GM18873 (cell line): ENCODE measurements around the gene NEMF.
"Not testable (repeated sequence)": the region's sequence is repeated elsewhere in the genome, so short reads cannot be mapped to it uniquely, and the experiment has no call there.

Experiments
- ATAC-seq: cut with Tn5 transposase; IDR thresholded peaks from one replicate; pipeline ENCODE4 v1.9.1; 2021; ENCODE audit warnings: mild to moderate bottlenecking, moderate library complexity, moderate number of reproducible peaks; ENCODE audit not compliant: unreplicated experiment, low FRiP score

NEMF gene

DNA sequence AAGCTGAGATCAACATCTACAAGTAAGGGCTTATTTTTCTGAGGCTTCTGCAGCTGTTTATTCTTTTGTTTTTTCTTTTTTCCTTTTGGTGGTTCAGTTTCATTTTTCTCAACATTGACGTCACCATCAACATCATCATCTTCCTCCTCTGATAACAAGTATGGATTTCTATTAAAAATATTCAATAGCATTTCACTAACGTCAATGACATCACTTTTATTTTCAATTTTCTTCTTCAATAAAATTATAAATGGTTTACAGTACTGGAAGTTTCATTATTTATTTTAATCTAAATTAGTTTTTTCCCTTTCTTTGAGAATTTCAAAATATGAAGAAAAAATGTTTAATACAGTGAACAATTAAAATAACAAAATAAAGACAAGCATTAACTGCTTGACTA lies 23.9 kb downstream of the NEMF start:
- no peak for ATAC-seq

DNA sequence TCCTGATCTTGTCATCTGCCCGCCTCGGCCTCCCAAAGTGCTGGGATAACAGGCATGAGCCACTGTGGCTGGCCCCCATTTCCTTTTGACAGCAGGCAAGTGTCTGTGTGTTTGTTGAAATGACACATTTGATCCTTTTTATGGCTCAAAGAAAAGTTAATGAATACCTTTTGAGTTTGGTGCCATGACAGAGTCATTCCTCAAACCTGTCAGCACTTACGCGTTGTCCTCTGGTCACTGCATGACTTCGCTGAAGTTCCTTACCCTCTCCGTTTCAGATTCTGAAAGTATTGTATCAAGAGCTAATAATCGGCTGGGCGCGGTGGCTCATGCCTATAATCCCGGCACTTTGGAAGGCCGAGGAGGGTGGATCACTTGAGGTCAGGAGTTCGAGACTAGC lies 32.4 kb downstream of the NEMF start:
- ATAC-seq, result no peak

DNA sequence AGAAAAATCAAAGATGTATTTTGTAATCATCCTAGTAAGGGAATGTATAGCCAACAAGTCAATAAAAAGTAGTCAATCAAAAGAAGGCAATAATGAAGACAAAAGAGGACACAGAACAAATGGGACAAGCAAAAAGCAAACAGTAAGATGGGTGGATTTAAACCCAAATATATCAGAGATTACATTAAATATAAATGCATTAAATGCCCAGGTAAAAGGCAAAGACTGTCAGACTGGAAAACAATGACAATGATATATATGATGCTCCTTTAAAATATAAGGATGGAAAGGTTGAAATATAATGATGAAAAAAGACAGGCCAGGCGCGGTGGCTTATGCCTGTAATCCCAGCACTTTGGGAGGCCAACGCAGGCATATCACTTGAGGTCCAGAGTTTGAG lies 35.7 kb downstream of the NEMF start:
- ATAC-seq, result no peak

DNA sequence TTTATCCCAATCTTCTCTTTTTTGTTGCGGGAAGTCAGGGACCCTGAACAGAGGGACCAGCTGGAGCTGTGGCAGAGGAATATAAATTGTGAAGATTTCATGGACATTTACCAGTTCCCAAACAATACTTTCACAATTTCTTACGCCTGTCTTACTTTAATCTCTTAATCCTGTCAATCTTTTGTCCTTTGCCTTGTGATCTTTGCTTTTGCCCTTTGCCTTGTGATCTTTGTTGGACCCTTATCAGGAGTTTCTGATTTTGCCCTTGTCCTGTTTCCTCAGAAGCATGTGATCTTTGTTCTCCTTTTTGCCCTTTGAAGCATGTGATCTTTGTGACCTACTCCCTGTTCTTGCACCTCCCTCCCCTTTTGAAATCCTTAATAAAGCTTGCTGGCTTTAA lies 36.5 kb downstream of the NEMF start:
- ATAC-seq, result not testable (repeated sequence)

DNA sequence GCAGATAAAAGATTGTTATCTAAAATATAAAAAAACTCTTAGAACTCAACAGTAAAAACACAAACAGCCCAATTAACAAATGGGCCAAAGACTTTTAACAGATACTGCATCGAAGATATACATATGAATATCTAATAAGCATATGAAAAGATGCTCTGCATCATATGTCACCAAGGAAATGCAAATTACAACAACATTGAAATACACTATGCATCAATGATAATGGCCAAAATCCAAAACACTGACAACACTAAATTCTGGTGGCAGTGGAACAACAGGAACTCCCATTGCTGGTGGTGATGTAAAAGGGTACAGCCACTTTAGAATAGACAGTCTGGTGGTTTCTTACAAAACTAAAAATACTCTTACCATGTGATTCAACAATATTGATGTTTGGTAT lies 43.8 kb downstream of the NEMF start:
- ATAC-seq, result no peak

DNA sequence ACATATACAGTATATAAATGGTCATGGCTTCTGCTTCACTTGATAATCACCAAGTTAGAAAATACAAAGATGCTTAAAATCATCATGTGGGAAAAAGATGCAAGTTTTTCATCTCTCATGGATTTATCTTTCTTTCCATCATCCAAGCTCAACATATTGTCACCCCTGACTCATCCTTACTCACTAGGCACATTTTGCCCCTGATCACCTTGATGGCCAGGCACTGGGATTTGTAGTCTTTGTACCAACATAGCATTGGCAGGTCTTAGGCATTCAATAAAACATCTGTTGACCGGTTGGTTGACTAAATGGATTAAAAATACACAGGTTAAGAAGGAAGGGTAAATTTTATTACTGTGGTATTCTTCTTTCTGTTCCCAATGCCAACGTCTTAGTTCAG lies 56.6 kb downstream of the NEMF start:
- ATAC-seq, result no peak

DNA sequence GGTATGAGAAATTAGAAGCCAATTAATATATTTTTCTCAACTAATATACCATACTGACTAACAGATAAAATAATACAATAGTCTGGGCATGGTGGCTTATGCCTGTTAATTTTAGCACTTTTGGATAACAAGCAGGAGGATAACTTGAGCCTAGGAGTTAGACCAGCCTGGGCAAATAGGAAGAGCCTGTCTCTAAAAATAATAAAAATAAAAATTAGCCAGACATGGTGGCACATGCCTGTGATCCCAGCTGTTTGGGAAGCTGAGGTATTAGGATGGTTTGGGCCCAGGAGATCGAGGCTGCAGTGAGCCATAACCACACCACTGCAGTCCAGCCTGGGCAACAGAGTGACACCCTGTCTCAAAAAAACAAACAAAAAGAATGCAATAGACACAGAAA lies 60.0 kb downstream of the NEMF start:
- ATAC-seq, result no peak

DNA sequence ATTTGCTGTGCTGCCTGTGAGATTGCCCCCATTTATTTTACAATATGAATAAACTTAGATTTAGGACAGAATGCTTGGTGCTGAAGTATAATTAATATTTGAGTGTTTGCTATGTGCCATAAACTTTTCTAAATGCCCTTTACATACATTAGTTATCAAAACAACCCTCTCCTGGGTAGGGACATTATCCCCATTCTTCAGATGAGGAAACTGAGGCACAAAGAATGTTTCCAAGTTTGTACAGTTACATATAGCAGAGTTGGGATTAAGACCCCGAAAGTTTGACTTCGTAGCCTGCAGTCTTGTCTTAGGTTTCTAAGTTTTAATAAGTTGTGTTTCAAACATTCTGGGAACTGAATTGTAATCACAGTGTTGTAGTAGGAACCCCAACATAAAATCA lies 66.3 kb downstream of the NEMF start:
- ATAC-seq, result no peak

DNA sequence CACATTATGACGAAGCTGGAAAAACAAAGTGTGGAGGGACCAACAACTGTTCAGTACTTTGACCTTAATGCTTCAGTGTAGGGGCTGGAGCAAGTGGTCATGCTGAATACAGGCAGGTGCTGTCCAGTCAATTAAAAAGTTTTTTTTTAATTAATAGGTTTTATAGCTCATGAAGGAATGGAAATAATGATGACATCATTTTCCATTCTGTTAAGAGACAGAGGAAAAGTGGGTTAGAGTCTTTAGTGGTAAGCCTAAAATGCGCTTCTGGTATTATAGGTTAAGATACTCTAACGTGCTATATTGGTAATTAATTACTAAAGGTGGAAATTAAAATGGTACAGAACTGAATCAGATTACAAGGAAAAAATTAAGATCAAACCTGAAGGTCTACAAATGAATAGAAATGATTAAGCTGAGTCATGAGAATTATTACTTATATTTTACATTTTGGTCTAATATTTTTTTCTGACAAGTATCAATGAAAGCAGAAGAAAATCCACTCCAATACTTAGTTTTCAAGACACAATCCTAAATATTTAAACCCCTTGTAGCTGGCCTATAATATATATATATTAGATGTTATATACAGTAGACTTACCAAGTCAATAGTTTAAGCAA lies 69.1 kb downstream of the NEMF start:
- ATAC-seq, result no peak

DNA sequence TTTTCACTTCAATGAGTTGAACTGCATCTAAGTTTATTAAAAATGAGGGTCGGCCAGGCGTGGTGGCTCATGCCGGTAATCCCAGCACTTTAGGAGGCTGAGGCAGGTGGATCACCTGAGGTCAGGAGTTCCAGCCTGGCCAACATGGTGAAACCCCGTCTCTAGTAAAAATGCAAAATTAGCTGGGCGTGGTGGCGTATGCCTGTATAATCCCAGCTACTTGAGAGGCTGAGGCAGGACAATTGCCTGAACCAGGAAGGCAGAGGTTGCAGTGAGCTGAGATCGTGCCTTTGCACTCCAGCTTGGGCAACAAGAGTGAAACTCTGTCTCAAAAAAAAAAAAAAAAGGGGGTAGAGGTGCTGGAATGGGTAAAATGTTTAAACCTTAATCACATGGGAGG lies 71.5 kb downstream of the NEMF start:
- not testable (repeated sequence) for ATAC-seq

DNA sequence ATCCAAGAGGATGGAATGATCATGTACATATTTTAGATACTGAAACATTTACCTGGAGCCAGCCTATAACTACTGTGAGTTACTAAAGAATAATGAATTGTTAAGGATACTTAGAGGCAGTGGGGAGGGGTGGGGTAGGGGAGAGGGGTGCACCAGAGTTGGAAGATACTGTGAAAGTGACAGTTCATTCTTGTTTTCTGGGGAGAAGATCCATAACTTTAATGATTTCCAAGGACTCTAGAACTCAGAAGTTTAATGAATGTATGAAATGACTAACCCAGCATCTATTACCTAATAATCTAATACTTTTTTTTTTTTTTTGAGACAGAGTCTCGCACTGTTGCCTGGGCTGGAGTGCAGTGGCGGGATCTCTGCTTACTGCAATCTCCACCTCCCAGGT lies 74.2 kb downstream of the NEMF start:
- ATAC-seq, result no peak

DNA sequence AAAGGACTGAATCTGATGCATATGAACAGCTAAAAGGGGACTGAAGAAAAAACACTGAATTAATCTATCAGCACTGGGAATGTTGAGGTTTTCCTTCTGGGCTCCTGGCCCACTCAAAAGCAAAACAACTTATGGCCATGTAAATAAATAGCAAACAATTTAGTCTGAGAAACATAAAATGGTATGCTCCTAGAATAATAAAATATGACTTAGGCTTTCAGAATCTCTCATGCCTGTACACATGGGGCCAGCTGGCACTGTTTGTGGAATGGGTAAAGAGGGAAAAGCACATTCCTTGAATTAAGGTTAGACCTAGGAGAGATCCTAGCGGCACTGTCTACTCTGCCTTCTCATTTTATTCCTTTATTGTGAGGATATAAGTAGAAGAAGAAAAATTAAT lies 78.5 kb downstream of the NEMF start:
- ATAC-seq, result no peak

DNA sequence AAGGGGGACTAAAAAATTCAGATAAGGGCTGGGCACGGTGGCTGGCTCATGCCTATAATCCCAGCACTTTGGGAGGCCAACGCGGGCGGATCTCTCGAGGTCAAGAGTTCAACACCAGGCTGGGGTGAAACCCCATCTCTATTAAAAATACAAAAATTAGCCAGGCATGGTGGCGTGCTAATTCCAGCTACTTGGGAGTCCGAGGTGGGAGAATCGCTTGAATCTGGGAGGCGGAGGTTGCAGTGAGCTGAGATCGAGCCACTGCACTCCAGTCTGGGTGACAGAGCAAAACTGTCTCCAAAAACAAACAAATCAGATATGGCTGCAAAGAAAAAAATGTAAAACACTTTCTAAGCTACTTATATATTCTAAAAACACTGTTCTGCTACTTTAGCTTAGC lies 80.9 kb downstream of the NEMF start:
- not testable (repeated sequence) for ATAC-seq

DNA sequence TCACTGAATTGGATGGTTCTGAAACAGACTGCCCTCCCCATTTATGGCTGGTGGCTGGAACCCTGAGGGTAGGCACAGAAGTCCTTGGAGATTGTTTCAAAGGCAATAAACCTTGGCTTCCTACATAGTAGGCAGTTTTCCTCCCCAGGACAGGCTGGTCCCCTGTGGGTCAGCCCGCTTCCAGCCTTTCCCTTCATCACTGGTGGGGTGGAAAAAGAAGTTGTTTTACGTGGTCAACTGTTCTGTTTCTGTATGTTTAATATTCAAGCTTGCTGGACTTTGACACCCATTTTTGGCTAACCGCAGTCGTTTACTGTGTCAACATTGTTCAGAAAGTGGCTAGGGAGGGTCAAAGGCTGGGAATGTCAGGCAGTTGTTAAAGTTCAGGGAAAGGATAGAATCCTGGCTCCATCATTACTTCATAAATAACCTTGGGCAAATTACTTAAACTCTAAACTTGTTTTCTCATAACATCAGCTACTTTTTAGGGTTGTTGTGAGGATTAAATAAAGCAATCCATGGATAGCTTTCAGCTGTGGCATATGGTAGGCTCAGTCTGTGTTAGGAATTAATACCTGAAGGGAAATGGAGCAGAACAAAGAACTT lies 82.3 kb downstream of the NEMF start:
- no peak for ATAC-seq

DNA sequence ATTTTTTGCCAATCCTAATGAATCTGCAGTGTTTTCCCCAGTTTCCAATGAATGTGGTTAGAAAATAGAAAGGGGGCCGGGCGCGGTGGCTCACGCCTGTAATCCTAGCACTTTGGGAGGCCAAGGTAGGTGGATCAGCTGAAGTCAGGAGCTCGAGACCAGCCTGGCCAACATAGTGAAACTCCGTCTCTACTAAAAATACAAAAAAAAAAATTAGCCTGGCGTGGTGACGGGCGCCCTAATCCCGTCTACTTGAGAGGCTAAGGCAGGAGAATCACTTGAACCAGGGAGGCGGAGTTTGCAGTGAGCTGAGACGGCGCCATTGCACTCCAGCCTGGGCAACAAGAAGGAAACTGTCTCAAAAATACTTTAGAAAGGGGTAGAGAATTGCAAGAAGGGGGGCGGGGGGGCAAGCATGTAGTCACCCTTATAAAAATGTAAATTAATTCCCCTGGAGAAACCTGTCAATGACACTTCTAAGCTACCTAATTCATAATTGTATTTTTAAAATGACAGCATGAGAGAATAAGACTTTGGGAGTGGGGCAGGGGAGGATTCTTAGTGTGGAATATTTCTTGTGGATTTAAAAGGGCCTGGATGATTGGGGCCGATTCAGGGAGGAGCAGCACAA lies 82.9 kb downstream of the NEMF start:
- ATAC-seq, result no peak

DNA sequence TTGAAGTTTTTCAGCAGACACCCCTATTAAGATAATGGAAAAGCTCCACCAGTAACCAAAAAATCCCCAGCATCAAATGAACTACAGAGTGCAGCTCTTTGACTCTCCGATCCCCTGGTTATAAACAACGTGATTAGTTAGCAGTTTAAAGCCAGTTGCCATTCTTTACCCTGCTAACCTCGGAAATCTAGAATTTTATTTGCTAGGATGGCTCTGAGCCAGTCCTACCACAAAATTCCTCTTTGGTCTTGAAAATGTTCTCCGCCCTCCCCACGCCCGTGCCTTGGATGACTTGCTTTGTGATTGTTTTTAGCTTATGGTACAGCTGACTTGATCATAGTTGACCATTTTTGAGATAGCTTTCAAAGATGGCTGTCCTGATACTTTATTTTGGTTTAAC lies 83.4 kb downstream of the NEMF start:
- no peak for ATAC-seq

DNA sequence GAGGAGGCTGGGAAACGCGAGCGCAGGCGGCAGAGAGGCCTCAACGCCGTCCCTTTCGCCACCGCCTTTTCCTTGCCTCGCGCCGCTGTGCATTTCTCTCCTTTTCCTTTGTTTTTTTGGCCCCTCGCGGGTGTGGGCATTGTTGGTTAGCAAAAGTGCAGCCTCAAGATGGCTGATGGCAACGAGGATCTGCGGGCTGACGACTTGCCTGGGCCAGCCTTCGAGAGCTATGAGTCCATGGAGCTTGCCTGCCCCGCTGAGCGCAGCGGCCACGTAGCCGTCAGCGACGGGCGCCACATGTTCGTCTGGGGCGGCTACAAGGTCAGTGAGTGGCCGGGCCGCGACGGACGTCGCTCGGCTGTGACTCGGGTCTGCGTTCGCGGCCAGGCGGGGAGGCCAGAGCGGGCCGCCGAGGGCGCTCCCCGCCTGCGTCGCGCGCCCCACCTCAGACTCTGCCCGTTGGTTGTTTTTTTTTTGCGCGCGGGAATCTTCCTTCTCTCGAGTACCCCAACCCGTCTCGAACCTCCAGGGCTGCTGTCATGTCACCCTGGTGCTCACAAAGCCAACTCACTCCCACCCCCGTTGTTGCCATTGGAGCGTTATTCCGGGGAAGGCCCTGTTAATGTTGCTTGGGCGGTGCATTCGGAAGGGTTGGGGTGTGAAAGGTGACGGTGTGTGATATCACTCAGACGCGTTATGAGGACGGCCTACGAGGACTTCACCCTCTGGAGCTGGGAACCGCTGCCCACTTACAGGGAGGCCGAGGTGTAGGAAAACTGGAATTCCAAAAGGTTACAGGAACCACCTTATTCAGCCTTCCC lies 84.1 kb downstream of the NEMF start:
- ATAC-seq, result peak; percentile 21

DNA sequence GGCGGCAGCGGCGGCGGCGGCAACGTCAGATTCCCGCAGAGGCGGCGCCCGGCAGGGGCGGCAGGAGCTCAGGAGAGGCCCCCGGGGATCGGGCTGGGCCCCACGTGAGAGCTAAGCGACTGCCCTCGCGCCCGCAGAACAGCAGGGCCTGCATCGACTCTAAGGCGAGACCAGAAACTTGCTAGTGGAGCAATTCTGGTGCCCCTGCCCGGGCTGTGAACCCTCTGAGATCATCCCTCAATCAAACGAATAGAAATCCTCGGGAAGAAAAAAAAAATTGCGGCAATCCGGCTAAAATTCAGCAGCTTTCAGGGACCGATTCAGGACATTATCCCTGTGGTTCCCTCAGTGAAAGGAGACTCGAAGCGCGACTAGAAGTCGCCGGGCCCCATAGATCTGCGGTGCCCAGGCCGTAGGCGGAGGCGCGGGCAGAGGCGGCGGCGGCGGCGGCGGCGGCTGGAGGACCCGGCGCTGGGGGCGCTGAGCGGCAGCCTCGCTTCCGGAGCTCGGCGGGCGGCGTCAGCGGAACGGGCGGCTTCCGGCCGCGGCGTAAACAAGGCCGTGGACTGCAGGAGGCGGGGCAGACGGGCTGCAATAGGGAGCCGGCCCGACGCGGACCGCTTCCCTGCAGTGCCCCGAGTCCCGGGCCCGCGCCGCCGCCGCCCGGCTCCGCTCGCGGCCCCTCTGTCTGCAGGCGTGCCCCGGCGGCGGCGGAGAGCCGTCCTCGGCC lies 84.9 kb downstream of the NEMF start, which contains the start of gene KLHDC2:
Gene KLHDC2 (plus strand): TSS at position 583 of the 730 bp plus-strand sequence. CDS start 316 bp downstream, outside the sequence.
- peak; percentile 77 for ATAC-seq

DNA sequence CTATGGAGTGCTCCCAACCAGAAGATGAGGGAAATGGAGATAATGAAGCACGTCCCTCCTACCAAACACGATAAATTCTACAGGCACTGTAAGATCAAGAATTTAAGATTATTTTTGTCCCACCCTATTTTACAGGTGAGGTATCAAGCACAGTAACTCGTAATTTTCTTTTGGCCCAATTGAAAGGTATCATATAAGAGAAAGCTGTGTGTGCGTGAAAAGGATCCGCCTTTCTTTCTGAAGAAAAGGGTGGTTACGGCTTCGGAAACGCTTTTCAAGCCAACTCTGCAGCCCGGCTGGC lies 85.4 kb downstream of the NEMF start:
- ATAC-seq, result no peak

DNA sequence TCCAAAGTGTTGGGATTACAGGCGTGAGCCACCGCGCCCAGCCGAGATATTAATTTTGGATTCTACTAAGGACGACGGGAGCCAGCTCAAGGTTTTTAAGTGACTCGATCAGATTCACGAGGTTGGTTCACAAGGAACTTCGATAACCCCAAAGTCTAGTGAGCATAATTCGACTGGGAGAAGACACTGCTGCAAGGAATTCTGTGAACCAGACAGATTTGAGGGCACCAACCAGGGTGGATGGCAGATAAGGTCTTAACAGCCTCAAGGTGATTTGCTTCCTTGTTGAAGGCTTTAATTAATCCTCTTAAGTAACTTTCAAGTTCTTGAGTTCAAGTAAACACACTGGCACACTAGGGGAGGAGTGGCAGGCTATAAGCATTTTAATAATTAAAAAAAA lies 85.7 kb downstream of the NEMF start:
- ATAC-seq, result no peak
